ENCODE data around the gene NKD2.
A peak's percentile ranks its signal among the peaks of the same experiment; 100 is the strongest.
"Not testable (repeated sequence)": the region's sequence is repeated elsewhere in the genome, so short reads cannot be mapped to it uniquely, and the experiment has no call there.

The NKD2 gene

DNA sequence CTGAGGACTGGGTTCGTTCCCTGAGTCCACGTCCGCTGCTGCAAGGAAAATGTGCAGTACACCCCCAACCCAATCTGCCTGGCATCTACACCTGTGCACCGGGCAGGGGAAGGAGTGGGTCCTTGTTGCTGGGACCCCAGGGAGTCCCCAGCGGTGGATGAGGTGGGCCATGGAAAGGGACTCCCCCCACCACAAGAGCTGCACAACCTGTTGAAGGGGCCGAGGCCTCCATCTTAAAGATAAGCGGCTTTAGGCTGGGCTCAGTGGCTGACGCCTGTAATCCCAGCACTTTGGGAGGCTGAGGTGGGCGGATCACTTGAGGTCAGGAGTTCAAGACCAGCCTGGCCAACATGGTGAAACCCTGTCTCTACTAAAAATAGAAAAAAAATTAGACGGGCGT is 7.8 kb upstream of the NKD2 start:
- not testable (repeated sequence) for DNase-seq (ENCODE audit: low spot score)

DNA sequence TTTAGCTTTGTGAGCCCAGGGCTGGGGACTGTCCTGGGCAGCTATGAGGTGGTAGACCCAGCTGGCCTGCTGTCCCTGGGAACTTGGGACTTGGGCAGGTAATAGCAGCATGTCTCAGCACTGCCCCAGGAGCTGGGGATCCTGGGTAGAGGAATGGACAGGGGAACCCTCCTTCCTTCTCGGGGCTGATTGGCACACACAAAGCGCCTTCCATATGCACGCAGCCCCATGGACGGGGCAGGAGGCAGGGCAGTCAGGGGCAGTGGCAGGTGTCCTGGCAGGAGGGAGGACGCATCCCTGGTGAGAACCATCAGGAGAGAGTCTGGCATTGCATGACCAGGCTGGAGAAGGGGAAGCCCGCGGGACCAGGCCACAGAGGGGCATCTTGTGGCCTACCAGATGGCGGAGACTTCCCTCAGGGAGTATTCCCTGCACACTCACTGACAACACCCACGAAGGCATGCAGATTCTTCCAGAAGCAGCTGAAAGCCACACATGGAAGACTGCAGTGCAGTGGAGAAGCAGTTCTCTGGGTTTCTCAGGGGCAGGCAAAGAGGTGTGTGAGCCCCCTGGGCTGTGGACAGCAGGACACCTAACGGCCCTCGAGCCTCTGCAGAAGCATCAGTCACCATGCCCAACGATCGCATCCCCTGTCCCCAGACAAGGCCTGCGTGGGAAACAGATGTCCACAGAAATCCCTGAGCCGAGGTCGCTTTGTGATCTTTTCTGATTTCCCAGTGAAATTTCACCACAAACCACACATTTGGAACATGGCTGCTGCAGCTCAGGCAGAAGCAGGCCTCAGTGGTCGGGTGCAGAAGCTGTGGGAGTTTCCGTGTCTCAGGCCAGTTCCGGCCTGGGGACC is 7.0 kb upstream of the NKD2 start:
- DNase-seq (ENCODE audit: low spot score): no peak

DNA sequence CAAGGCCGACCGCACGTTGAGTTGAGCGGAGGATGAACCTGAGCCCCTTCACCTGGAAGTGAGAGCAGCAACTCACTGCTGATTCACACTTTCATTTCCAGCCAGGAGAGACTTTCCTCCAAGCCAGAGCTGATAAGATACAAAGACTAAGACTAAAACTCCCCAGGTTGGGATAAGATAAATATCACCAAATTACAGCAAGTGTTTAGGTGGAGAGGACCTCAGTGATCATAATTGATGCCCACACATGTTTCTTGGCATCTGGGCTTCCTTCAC is 6.4 kb upstream of the NKD2 start:
- no peak for DNase-seq (ENCODE audit: low spot score)

DNA sequence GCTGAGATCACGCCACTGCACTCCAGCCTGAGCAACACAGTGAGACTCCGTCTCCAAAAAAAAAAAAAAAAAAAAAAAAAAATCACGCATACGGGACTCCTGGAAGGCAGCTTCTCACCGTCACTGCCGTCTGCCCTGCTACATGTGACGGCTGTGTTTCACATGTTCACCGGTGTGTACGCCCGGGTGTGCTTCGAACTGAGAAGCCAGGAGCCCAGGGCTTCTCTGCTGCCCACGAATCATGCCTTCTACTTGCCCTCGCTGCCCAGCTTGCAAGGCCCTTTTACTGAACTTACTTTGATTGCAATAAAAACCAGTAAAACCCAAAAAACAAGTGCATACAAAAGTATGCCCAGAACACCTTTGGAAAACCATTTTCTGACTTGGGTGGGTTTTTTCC is 5.8 kb upstream of the NKD2 start:
- DNase-seq (ENCODE audit: low spot score): no peak

DNA sequence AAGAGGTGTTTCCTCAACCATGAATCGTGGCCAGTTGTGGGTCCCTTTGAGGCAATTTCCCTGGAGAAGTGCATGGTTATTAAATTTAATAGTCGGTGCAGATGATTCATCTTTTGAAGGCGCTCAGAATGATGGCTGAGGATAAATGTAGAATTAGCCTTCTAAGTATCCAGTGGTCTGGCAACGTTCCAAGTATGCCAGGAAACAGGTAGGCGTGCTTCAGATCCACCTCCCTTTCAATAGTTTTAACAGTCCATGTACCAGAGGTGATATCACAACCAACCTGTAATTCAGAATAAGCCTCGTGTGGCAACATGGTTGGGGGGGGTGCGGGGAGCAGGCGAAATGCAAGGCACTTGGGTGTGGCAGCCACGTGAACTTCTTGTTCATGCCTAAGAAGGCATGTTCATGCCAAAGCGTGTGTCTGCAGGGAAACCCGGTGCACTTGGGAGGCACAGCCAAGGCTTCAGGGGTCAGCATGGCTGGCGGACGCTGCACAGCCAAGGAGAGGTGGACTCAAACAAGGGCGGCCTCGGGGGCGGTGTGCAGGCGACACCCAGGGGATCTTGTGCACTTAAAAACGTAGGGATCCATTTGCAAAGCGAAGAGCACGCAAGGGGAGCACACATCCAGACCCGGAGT is 5.2 kb upstream of the NKD2 start:
- no peak for DNase-seq (ENCODE audit: low spot score)

DNA sequence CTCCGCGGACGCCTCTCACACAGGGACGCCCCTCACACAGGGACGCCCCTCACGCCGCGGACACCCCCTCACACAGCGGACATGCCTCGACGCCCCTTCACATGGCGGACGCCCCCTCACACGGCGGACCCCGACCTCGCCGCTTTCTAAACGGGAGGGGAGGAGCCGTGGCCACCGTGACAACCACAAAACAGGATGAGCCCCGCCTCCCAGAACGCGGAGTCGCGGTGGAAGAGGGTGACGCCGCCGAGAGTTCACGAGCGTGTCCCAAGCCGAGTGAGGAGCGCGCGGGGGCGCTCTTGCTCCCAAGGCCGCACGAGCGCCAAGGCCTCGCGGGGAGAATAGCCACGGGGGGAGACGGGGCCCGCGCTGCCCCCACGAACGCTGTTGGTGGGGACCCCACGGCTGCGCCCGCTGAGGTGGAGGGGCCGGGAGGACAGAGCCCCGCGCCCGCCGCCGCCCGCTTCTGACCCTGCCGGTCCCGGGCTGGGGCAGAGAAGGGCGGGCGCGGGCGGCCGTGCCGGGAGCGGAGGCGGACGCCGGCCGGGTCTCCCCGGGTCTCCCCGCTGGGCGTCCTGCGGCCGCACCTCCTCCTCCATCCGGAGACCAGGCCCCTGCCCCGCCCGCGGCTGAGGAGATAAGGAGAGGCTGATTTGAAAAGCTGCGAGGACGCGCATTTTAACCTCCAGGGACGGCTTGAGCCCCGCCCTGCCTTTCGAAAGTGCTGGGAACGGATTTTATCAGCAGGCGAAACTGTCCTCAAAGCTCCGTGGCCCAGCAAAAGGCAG is 3.9 kb upstream of the NKD2 start:
- DNase-seq (ENCODE audit: low spot score): no peak

DNA sequence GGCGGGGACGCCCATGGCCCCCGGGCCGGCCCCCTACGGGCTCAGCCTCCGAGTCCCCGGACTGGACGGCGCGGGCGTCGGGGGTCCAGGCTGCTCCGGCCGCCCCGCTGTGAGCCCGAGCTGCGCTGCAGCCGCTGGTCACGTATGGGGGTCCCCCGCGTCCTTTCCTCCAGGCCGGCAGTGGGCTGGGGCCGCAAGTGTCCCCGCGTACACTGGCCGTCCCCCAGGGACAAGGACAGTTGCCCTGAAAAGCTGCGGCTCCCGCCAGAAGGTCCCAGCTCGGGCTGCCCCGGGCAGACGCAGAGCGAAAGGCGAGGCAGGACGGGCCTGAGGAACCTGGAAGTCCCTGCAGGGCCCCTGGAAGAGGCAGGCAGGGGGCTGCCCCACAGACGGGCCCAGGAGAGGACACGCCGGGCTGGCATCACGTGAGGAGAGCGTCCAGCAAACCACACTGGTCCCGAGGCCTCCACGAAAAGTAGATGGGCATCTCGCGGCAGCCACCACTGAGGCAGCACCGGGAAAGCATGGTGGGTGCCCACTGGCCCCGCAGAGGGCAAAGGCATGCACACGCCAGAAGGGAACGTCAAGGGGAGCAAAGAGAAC is 3.3 kb upstream of the NKD2 start:
- DNase-seq (ENCODE audit: low spot score): no peak

DNA sequence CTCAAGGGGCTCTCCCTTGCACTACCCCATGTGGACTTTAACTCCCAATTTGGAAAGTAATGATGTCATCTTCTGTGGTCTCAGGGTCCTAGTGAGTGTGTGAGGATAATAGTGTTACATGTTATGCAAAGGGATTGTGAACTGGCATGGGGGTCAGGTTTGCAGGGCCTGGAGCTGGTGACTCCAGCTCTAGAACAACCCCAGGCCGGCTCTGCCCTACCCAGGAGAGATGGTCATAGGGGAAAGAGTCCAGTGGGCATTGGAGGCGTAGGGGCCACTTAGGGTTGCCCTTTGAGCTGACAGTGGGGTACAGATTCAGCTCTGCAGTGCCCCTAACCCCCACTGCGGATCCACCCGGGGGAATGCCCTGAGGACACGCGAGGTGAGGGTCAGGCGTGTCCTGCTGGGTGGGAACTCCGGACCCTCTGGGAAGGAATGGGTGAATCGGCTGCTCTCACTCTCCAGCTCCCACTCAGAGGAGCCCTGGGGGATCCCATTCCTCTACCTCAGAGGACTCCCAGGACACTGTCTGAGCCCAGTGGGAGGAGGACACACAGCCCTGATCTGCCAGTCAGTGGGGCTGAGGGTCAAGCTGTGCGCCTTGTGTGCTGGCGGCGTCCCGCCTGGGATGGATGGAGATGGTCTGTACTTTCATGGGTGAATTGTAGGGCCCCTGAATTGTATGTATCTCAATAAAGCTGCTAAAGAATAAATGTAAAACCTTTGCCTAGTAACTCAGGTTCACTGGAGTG is 2.5 kb upstream of the NKD2 start:
- DNase-seq (ENCODE audit: low spot score): no peak

DNA sequence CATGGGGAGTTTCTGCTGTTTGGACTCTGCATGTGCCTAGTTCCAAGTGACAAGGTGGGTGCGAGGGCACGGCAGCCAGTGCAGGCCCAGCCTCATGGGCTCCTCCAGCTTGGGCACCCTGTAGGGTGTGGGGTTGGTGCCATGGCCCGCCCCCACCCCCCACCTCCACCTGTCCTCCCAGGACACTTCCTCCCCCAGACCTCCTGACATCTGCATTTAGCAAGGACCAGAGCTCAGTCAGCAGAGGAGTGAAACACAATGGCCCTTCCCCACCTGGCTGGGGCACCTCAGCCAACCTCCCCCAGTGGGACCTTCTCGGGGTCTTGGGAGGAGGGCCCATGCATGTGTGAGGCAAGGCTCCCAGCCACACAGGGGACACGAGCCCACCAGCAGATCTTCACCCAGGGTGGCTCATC is 1.9 kb upstream of the NKD2 start:
- no peak for DNase-seq (ENCODE audit: low spot score)

DNA sequence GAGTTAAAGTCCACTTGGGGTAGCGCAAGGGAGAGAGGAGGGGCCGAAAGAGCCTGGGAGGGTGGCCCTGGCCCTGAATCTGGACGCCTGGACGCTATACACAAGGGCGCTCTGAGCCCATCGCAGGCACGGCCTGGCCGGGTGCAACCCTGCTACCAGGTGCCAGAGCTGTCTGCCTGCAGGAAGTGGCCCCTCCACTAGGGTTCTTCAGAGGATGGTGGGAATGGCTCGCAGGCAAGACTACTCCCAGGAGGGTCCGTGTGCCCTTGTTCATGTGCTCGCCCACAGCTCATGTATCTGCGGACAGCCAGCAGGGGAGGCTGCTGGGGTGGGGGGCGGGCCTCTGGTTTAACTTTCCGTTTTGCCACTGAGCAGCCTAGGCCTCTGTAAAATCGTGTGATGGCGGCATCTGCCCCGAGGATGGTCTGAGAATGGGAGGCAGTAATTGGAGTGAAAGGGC is 1.4 kb upstream of the NKD2 start:
- no peak for DNase-seq (ENCODE audit: low spot score)

DNA sequence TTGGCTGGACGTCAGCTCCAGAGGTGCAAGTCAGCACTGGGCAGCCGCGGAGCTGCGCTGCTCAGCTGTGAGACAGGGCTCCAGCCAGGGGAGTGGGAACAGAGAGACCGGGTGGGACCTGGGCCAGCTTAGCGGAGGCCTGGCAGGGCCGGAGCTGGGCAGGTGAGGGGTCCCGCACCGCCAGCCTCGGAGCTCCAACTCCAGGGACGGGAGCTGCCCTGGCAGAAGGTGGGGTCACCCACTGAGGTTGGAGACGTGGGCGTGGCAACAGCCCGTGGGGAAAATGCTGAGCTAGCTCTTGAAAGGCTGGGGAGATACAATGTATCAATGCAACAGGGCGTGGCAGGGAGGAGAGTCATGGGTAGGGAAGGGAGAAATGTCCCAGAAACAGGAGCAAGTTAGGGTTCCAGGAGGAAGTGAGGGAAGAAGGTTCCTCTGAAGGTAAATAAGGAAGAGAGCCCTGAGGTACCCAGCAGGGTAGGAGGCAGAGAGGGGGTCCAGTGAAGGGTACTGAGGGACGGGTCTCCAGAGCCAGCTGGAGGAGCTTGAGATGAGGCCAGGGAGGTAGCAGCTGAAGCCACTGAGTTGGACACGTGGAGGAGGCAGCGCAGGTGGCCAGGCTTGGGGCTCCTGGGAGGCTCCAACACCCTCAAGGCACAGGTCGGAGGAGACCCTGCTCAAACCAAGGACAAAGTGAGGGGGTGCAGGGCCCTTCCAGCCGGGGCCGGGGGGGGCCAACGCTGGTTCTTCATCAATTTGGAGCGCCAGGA is 736 bp upstream of the NKD2 start:
- peak; percentile 31 for DNase-seq (ENCODE audit: low spot score)

DNA sequence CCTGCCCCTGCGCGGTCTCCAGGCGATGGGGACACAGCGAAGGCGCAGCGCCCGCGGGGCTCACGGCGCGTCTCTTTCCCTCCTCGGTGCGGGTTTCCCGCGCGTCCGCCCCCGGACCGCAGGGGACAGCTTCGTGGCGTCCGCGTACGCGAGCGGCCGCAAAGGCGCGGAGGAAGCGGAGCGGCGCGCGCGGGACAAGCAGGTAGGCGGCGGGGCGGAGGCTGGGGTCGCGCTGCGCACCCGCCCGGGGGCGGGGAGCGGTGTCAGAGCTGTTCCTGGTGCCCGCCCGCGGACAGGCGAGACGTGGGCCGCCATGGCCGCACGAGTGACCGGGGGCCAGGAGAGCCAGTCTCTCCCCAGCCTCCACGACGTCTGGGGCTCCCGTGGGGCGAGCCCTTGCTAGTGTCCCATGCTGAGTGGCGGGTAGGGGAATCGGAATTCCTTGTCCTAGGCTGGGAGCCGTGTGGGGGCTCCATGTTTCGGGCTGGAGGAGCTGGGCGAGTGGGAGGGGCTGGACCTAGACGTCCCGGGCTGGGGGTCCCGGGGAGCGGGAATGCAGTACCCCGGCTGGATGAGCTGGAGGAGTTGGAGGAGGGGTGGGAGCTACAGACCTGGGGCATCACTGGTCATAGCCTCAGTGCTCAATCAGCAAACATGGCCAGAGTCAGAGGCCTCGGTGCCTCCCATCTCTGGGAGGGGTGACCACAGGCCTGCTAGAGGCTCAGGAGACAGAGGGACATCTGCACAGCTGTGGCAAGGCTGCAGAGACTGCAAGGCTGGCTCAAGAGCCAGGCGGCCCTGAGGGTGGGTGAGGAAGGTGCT is 968 bp downstream of the NKD2 start:
- DNase-seq (ENCODE audit: low spot score): no peak

DNA sequence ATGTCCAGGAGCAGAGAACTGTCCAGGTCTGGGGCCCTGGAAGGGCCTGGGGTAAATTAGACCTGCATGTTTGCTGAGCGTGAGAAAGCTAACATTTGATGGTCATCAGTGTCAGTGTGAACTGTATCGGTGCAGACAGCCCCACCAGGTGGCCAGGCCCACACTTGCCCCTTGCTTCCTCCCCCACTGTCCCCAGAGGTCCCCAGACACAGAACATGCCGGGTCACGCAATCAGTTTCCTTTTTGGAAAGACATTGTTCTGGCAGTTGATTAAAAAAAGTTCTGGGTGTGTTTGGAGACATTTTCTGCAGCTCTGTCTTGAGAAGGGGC is 1.5 kb downstream of the NKD2 start:
- peak; percentile 44 for DNase-seq (ENCODE audit: low spot score)

DNA sequence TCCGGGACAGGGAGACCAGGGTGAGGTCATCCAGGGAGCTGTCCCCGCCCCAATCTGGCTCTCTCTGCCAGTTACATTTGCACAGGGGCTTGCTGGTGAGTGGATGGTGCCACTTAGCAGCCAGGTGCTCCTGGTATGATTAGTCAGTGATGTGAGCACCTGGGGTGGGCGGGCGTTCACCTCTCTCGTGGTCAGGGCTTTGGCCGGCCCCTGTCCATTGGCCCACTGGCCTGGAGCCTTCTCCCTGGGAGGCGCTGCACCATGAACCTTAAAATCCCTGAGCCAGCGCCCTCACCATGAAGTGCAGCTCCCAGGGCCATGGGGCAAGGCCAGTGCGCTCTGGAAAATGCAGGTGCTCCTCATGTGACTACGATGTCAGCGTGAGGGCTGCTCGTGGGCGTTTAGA is 2.0 kb downstream of the NKD2 start:
- DNase-seq (ENCODE audit: low spot score): no peak

DNA sequence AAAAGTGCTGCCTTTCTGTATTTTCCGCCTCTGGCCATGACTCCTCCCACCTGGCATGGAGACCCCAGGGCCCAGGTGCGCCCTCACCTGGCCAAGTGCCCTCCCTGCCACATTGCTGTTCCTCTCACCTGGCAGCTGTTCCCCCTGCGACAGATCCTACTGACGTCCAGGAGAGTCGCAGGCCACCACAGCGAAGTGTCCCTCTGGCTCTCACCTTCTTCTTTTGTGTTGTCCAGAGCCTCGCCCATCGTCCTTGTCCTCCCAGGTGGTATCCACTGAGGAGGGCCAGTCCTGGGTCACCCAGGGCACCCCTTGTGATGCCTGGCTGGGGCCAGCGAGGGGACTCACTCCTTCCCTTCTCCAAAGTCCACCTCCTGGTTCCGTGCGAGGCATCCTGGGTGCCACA is 2.6 kb downstream of the NKD2 start:
- DNase-seq (ENCODE audit: low spot score): peak; percentile 77

DNA sequence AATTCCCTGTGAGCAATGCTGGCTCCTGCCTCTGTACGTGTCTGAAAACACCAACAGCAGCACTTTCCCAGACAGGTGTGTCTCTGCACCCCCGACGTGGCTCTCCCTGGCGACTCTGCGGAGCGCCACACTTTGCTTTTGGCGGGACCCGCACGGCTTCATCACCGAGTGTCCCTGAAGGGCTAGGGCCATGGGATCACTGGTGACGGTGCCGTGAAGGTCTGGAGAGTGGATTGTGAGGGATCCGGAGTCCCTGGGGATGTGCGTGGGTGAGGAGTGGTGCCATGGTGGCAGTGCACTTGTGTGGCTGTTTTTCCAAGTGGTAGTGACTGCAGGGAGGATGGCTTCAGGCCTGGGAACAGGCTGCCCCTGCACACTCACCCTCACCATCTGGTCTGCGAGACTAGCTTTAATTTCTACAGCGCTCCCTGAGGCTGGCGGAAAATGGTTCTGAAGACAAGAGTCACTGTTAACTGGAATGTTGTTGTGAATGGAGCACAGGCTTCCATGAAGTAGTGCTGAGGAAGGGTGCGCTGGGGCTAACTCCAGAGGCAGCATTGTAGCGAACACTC is 3.2 kb downstream of the NKD2 start:
- DNase-seq (ENCODE audit: low spot score): no peak

DNA sequence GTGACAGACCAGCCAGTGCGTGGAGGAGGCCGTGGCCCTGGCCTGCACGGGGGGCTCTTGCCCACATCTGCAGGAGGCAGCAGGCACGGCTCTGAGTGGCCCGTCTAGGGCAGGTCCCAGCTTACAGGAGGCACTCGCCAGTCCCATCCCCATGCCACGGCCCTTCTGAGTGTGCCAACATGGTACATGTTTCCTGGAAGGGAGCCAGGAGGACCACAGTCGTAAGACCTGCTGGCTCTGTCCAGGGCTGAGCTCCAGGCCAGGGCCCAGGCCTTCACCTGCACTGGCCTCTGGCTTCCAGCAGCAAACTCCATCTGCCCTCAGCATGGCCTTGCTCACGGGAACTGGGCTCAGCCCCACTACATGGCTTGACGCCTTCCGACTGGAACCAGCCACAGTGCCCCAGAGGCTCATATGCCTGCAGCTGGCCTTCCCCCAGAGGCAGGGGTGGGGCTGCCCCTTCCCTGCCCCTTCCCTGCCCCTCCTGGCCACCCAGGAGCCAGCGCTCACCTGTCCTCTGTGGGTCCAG is 3.8 kb downstream of the NKD2 start:
- DNase-seq (ENCODE audit: low spot score): no peak

DNA sequence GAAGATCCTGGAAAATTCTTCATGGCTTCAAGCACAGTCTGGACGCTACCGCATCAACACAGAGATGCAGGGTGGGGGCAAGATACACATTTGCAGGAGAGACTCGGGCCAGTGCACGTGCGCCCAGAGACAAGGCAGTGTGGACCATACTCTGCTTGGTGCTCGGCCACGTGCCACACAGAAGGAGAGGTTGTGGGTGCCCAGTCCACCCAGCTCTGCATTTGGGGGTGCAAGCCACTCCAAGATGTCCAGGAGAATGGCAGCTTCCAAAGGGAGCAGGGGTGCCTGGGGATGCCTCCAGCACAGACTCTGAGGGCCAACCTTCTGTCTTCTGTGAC is 4.3 kb downstream of the NKD2 start:
- no peak for DNase-seq (ENCODE audit: low spot score)

DNA sequence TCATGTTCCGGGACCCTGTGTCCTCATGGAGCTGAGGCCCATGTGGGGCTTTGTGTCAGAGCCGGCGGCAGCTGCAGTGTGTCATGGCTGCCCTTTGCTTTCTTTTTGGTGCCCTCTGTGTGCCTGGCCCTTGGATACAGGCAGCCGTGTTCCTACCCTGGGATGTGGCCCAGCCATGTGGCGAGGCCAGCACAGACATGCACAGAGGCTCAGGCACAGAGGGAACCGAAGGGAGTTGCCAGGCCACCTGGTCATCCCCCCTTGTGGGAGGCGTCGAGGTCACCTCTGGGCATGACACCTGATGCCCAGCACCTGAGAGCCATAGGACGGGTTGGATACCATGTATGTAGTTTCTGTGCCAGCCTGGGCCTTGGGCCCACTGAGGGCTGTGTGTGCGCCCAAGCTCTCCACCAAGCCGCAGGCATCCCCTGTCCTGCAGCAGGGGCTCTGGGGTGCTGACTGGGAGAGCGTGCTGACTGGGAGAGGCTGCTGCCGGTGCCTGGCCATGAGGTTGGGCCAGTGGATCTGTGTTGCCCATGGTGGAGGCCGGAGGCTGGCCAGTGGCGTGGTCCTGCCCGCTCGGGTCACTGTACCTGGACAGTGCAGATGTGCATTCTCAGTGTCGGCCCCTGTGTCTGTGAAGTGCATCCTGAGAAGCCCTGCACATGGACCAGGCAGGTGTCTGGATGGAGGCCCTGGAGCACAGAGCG is 4.8 kb downstream of the NKD2 start:
- no peak for DNase-seq (ENCODE audit: low spot score)
